Suprapubic skin (tissue), 4 donors: ENCODE results near the gene CFAP46.

Experiments used
- EP300 ChIP-seq: sonication (generic); formaldehyde crosslinking; IDR thresholded peaks from one replicate; pipeline ENCODE4 v1.6.1; 2017; ENCODE audit warnings: antibody characterized with exemption
- POLR2A ChIP-seq, 2 donors: fragments of 450-650 bp; IDR thresholded peaks; one replicate each; pipeline ENCODE4 v1.6.1; 2017; ENCODE audit warnings: antibody characterized with exemption in 2 of 2, mild to moderate bottlenecking in 2 of 2, moderate library complexity in 2 of 2
- POLR2AphosphoS5 ChIP-seq, 3 donors: sonication (generic); formaldehyde crosslinking; IDR thresholded peaks; one replicate each; pipeline ENCODE4 v1.6.1; 2017; ENCODE audit warnings: antibody characterized with exemption in 3 of 3
- TF ChIP-seq, protein P1 (sequence below), 2 donors: fragments of 200-600 bp in 1 of 2; fragments of 450-650 bp in 1 of 2; sonication (generic) in 1 of 2; IDR thresholded peaks; one replicate each; pipeline ENCODE4 v1.5.1; 2016 to 2019; ENCODE audit warnings: antibody characterized with exemption in 2 of 2, mild to moderate bottlenecking in 1 of 2, moderate library complexity in 1 of 2

DNA sequence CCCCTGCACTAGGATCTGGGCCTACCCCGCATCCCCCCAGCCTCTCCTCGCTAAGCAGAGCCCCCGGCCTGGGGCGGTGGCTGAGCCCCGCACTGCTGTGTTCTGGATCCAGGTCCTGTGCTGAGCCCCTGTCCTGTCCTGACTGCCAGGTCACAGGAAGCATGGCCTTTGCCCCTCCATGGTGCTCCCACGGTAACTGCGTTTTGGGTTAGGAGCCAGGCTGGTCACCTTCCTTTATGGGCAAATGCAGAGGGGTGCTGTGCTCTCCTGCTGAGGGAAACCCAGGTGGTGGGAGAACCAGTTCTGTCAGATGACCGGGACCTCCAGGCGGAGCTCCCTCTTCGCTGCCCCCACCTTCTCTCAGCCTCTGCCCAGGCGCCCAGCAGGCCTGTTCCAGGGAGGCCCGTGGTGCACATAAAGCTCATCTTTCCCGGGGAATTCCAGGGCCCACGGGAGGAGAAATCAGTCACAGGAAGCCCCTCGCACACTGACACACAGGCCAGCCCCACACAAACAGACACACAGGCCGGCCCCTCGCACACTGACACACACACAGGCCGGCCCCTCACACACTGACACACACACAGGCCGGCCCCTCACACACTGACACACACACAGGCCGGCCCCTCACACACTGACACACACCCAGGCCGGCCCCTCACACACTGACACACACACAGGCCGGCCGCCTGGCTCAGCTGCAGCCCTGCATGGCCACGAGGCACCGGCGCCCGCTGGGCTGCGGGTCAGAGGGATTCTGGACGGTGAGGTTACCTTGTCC is 75.6 kb downstream of the CFAP46 start:
- TF ChIP-seq POLR2A (IDR thresholded peaks at IDR 0.05) (no peak), POLR2AphosphoS5 (IDR thresholded peaks at IDR 0.05) (no peak), EP300 (no peak)
- TF ChIP-seq, protein P1, sequence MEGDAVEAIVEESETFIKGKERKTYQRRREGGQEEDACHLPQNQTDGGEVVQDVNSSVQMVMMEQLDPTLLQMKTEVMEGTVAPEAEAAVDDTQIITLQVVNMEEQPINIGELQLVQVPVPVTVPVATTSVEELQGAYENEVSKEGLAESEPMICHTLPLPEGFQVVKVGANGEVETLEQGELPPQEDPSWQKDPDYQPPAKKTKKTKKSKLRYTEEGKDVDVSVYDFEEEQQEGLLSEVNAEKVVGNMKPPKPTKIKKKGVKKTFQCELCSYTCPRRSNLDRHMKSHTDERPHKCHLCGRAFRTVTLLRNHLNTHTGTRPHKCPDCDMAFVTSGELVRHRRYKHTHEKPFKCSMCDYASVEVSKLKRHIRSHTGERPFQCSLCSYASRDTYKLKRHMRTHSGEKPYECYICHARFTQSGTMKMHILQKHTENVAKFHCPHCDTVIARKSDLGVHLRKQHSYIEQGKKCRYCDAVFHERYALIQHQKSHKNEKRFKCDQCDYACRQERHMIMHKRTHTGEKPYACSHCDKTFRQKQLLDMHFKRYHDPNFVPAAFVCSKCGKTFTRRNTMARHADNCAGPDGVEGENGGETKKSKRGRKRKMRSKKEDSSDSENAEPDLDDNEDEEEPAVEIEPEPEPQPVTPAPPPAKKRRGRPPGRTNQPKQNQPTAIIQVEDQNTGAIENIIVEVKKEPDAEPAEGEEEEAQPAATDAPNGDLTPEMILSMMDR (IDR thresholded peaks at IDR 0.05) = no peak
